HFF-Myc (cell line): ENCODE results near the gene GPX7.

Source experiments
- DNase-seq: peaks from one replicate; pipeline ENCODE4 v3.0.0-alpha.2; 2011; ENCODE audit warnings: low read depth; ENCODE audit errors: extremely low read depth
- H3K4me3 ChIP-seq: replicated peaks from 2 replicates; pipeline ENCODE4 v1.5.1; 2011; ENCODE audit warnings: low read depth, mild to moderate bottlenecking, control low read depth, low read length
- TF ChIP-seq, protein P1 (sequence below): IDR thresholded peaks from 2 replicates; pipeline ENCODE4 v1.5.1; 2012; ENCODE audit warnings: mild to moderate bottlenecking, low read depth, low read length, control low read depth; ENCODE audit errors: missing control alignments

The GPX7 gene

GRCh38 chr1:52558941-52559340, 43.2 kb upstream of the GPX7 start:
- H3K4me3 ChIP-seq: no peak overlapping the region
- no peak for DNase-seq
- TF ChIP-seq, protein P1, sequence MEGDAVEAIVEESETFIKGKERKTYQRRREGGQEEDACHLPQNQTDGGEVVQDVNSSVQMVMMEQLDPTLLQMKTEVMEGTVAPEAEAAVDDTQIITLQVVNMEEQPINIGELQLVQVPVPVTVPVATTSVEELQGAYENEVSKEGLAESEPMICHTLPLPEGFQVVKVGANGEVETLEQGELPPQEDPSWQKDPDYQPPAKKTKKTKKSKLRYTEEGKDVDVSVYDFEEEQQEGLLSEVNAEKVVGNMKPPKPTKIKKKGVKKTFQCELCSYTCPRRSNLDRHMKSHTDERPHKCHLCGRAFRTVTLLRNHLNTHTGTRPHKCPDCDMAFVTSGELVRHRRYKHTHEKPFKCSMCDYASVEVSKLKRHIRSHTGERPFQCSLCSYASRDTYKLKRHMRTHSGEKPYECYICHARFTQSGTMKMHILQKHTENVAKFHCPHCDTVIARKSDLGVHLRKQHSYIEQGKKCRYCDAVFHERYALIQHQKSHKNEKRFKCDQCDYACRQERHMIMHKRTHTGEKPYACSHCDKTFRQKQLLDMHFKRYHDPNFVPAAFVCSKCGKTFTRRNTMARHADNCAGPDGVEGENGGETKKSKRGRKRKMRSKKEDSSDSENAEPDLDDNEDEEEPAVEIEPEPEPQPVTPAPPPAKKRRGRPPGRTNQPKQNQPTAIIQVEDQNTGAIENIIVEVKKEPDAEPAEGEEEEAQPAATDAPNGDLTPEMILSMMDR: no peak

- H3K4me3 ChIP-seq: no peak overlapping the region
- TF ChIP-seq, protein P1: no peak
- DNase-seq: no peak
Observed at GRCh38 chr1:52559875-52560274, 42.3 kb upstream of the GPX7 start.

DNA sequence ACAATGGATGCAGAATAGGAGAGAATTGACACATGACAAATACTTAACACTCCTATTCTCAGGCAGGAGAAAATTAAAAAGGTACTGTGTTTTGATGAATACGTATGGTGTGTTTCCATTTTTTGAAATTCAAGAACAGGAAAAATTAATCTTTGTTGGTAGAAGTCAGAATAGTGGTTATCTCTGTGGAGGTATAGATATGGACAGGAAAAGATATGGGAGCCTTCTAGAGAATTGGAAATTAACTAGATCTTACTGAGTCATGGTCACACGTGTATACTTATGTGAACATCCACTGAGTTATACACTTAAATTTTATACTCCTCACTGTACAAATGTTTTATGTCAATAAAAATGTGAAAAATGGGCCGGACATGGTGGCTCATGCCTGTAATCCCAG, 39.4 kb upstream of the GPX7 start:
- TF ChIP-seq, protein P1: no peak
- H3K4me3 ChIP-seq: no peak overlapping the region
- no peak for DNase-seq

DNA sequence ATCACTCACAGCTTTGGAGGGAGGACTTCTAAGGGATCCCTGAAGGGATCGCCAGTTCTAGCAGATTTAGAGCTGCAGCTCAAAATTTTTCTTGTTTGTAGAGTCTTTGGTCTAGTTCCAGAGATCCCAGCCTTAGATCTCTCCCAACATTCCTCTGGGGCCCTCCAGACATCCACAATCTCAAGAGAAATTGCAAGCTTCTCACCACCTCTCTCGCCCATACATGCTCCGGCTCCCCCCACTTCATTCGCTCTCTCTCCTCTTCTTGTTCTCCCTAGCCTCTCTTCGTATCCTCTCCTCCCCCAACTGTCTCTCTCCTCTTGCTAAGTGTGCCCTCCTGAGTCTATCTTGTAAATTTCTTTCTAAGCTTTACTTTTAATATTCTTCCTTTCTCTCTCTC, 34.2 kb upstream of the GPX7 start:
- TF ChIP-seq, protein P1: no peak
- H3K4me3 ChIP-seq: no peak overlapping the region
- no peak for DNase-seq

- no peak overlapping the region for H3K4me3 ChIP-seq
- TF ChIP-seq, protein P1: no peak
- no peak for DNase-seq
Observed at GRCh38 chr1:52569449-52570210, 32.5 kb upstream of the GPX7 start.

DNA sequence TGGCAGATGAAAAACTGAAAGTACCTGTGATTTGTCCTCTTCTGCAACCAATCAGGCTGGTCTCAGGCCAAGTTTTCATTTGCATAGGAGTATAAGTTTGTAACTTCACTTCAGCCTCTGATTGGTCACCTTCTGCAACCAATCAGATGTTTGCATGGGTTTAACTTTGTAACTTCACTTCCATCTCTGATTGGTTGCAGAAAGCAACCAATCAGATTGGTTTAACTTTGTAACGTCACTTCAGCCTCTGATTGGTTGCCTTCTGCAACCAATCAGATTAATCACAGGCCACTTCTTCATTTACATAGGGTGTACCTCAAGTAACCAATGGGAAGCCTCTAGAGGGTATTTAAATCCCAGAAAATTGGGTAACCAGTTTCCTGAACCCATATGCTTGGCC, 30.4 kb upstream of the GPX7 start:
- H3K4me3 ChIP-seq: no peak overlapping the region
- TF ChIP-seq, protein P1: no peak
- no peak for DNase-seq

DNA sequence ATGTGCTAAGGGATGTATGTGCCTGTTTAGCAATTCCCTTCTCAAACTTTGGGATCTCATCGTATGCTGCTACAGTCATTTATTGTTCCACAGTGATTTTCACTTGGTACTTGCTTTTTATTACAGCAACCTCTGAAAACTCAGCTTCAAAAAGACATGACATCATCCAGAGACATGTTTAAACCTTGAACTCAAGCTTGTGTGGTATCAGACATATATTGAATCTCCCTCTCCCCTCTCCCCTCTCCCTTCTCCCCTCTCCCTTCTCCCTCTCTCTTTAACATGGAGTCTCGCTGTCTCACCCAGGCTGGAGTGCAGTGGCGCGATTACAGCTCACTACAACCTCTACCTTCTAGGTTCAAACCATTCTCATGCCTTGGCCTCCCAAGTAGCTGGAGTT, 29.8 kb upstream of the GPX7 start:
- DNase-seq: no peak
- TF ChIP-seq, protein P1: no peak
- H3K4me3 ChIP-seq: no peak overlapping the region
